Measurements from ENCODE around the gene KIAA0825. TPM values are rescaled to one million over a fixed set of nuclear protein-coding genes. Genes with fewer than 3 reads are reported as not detected.

KIAA0825 gene
- total RNA-seq, 2 donors from 2014 or later, result 4.1 to 4.3 TPM

- TF ChIP-seq CTCF (IDR thresholded peaks at IDR 0.05), result no peak
- ATAC-seq (ENCODE audit: insufficient number of reproducible peaks, low FRiP score, low read depth) (no peak), DNase-seq (ENCODE audit: low spot score) (no peak)
- H3K36me3 ChIP-seq, result no peaks in the 10 kb centered on the region
- no peak overlapping the region for H3K27ac ChIP-seq
- H3K9me3 ChIP-seq, result no peaks in the 10 kb centered on the region
- no peaks in the 10 kb centered on the region for H3K4me1 ChIP-seq (ENCODE audit: control insufficient read depth in 1 of 2, low read depth in 2 of 2)
- H3K27me3 ChIP-seq (replicated peaks; ENCODE audit: insufficient read depth), result no peaks in the 10 kb centered on the region
- no peak overlapping the region for H3K4me3 ChIP-seq
Observed at GRCh38 chr5:94564812-94565211, 53.6 kb downstream of the KIAA0825 start.

- Histone ChIP-seq H3K27me3 (replicated peaks; ENCODE audit: insufficient read depth) (no peaks in the 10 kb centered on the region), H3K4me1 (ENCODE audit: control insufficient read depth in 1 of 2, low read depth in 2 of 2) (no peaks in the 10 kb centered on the region), H3K27ac (no peak overlapping the region), H3K36me3 (no peaks in the 10 kb centered on the region), H3K4me3 (no peak overlapping the region), H3K9me3 (no peaks in the 10 kb centered on the region)
- DNase-seq (ENCODE audit: low spot score) (no peak), ATAC-seq (ENCODE audit: insufficient number of reproducible peaks, low FRiP score, low read depth) (no peak)
- TF ChIP-seq CTCF (IDR thresholded peaks at IDR 0.05), result no peak
Observed at GRCh38 chr5:94562327-94562971, 56.0 kb downstream of the KIAA0825 start.

- Histone ChIP-seq H3K36me3 (no peaks in the 10 kb centered on the region), H3K27ac (no peak overlapping the region), H3K27me3 (replicated peaks; ENCODE audit: insufficient read depth) (no peaks in the 10 kb centered on the region), H3K4me3 (no peak overlapping the region), H3K9me3 (no peaks in the 10 kb centered on the region), H3K4me1 (ENCODE audit: control insufficient read depth in 1 of 2, low read depth in 2 of 2) (no peaks in the 10 kb centered on the region)
- ATAC-seq (ENCODE audit: insufficient number of reproducible peaks, low FRiP score, low read depth), result no peak
- DNase-seq (ENCODE audit: low spot score), result no peak
- no peak for TF ChIP-seq CTCF (IDR thresholded peaks at IDR 0.05)
Observed at GRCh38 chr5:94558028-94558427, 60.4 kb downstream of the KIAA0825 start.

- no peak overlapping the region for H3K4me3 ChIP-seq
- no peak for ATAC-seq (ENCODE audit: insufficient number of reproducible peaks, low FRiP score, low read depth)
- H3K27me3 ChIP-seq (replicated peaks; ENCODE audit: insufficient read depth), result no peaks in the 10 kb centered on the region
- H3K27ac ChIP-seq, result no peak overlapping the region
- DNase-seq (ENCODE audit: low spot score), result no peak
- H3K36me3 ChIP-seq, result no peaks in the 10 kb centered on the region
- TF ChIP-seq CTCF (IDR thresholded peaks at IDR 0.05), result no peak
- no peaks in the 10 kb centered on the region for H3K9me3 ChIP-seq
- no peaks in the 10 kb centered on the region for H3K4me1 ChIP-seq (ENCODE audit: control insufficient read depth in 1 of 2, low read depth in 2 of 2)
Observed at GRCh38 chr5:94551858-94552257, 66.5 kb downstream of the KIAA0825 start.

GRCh38 chr5:94545870-94546625 is 72.4 kb downstream of the KIAA0825 start:
- no peak overlapping the region for H3K27ac ChIP-seq
- no peak overlapping the region for H3K4me3 ChIP-seq
- no peaks in the 10 kb centered on the region for H3K9me3 ChIP-seq
- no peaks in the 10 kb centered on the region for H3K36me3 ChIP-seq
- TF ChIP-seq CTCF (IDR thresholded peaks at IDR 0.05), result no peak
- DNase-seq (ENCODE audit: low spot score), result no peak
- H3K4me1 ChIP-seq (ENCODE audit: control insufficient read depth in 1 of 2, low read depth in 2 of 2), result no peaks in the 10 kb centered on the region
- no peak for ATAC-seq (ENCODE audit: insufficient number of reproducible peaks, low FRiP score, low read depth)
- no peaks in the 10 kb centered on the region for H3K27me3 ChIP-seq (replicated peaks; ENCODE audit: insufficient read depth)

Measured in thoracic aorta (tissue), 2 donors.